ENCODE data around the gene CFAP45. TPM values are rescaled to one million over a fixed set of nuclear protein-coding genes. Genes with fewer than 3 reads are reported as not detected.

Gene CFAP45
- total RNA-seq, 2 experiments from 2014 or later, result 0.63 TPM; not detected in 1

DNA sequence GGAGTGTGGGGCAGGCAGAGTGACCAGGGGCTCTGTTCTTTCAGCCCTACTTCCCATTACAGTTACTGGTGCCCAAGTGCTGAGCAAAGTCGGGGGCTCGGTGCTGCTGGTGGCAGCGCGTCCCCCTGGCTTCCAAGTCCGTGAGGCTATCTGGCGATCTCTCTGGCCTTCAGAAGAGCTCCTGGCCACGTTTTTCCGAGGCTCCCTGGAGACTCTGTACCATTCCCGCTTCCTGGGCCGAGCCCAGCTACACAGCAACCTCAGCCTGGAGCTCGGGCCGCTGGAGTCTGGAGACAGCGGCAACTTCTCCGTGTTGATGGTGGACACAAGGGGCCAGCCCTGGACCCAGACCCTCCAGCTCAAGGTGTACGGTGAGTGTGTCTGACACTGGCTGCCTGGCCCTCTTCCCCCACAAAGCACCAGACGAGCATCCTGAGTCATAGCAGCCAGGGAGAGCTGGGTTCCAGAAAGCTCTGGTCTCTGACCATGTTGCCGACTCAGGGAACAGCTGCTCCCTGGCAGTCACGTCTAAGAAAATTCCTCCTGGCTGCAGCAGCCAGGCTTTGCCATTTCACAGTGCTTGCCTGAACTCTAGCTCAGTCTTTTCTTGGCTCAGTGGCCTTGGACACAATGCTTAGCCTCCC lies 70.0 kb downstream of the CFAP45 start:
- POLR2A ChIA-PET, result no interaction called here
- Histone ChIP-seq H3K27ac (ENCODE audit: low read depth, low read length, poor library complexity, severe bottlenecking) (no peak overlapping the region), H3K4me1 (ENCODE audit: insufficient read depth, low read length, poor library complexity, severe bottlenecking) (no peaks in the 10 kb centered on the region), H3K9me3 (ENCODE audit: low read length) (no peaks in the 10 kb centered on the region), H3K36me3 (ENCODE audit: insufficient read depth, low read length) (no peaks in the 10 kb centered on the region), H3K4me2 (ENCODE audit: low read length) (no peak overlapping the region), H4K20me1 (ENCODE audit: insufficient read depth, low read length) (no peaks in the 10 kb centered on the region), H2AFZ (ENCODE audit: low read length) (no peak overlapping the region), H3K4me3 (ENCODE audit: low read depth, low read length, poor library complexity, severe bottlenecking) (no peak overlapping the region), H3K9me2 (ENCODE audit: insufficient read depth, low read length) (no peaks in the 10 kb centered on the region), H3K79me2 (ENCODE audit: insufficient read depth, low read depth, low read length) (no peaks in the 10 kb centered on the region)
- intact Hi-C loops (cut with micrococcal nuclease; ENCODE audit: unreplicated experiment), result no loop called here
- CTCF ChIA-PET (ENCODE audit: unreplicated experiment), result no interaction called here
- BruUV-seq (replicated peaks), result no TSS peak
- no peak for DNase-seq (ENCODE audit: low spot score)
- TF ChIP-seq EZH2phosphoT487 (IDR thresholded peaks at IDR 0.05; ENCODE audit: borderline replicate concordance, low read depth, low read length), result no peak
- TF ChIP-seq, protein P1, sequence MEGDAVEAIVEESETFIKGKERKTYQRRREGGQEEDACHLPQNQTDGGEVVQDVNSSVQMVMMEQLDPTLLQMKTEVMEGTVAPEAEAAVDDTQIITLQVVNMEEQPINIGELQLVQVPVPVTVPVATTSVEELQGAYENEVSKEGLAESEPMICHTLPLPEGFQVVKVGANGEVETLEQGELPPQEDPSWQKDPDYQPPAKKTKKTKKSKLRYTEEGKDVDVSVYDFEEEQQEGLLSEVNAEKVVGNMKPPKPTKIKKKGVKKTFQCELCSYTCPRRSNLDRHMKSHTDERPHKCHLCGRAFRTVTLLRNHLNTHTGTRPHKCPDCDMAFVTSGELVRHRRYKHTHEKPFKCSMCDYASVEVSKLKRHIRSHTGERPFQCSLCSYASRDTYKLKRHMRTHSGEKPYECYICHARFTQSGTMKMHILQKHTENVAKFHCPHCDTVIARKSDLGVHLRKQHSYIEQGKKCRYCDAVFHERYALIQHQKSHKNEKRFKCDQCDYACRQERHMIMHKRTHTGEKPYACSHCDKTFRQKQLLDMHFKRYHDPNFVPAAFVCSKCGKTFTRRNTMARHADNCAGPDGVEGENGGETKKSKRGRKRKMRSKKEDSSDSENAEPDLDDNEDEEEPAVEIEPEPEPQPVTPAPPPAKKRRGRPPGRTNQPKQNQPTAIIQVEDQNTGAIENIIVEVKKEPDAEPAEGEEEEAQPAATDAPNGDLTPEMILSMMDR (conservative IDR thresholded peaks at IDR 0.05; ENCODE audit: low read length), result no peak

DNA sequence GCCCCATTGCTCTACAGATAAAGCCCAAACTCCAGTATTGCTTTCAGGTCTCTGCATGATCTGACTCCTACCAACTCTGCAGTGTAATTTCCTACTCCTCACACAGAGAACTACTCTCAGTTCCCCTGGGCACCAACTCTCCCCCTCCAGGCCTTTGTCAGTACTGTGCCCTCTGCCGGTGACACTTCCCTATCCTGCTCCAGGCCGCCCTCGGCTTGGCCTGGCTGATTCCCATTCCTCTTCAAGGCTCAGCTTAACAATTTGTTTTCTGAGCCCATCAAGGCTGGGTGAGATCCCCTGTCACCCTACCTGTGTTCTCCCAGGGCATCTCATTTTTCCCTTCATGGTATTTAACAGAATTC lies 70.7 kb downstream of the CFAP45 start:
- peak; percentile 29 for DNase-seq (ENCODE audit: low spot score)
- Histone ChIP-seq H3K27ac (ENCODE audit: low read depth, low read length, poor library complexity, severe bottlenecking) (no peak overlapping the region), H3K36me3 (ENCODE audit: insufficient read depth, low read length) (no peaks in the 10 kb centered on the region), H2AFZ (ENCODE audit: low read length) (no peak overlapping the region), H3K4me1 (ENCODE audit: insufficient read depth, low read length, poor library complexity, severe bottlenecking) (no peaks in the 10 kb centered on the region), H3K4me3 (ENCODE audit: low read depth, low read length, poor library complexity, severe bottlenecking) (no peak overlapping the region), H3K9me3 (ENCODE audit: low read length) (no peaks in the 10 kb centered on the region), H4K20me1 (ENCODE audit: insufficient read depth, low read length) (no peaks in the 10 kb centered on the region), H3K9me2 (ENCODE audit: insufficient read depth, low read length) (no peaks in the 10 kb centered on the region), H3K79me2 (ENCODE audit: insufficient read depth, low read depth, low read length) (no peaks in the 10 kb centered on the region), H3K4me2 (ENCODE audit: low read length) (no peak overlapping the region)
- POLR2A ChIA-PET, result no interaction called here
- BruUV-seq (replicated peaks), result no TSS peak
- no peak for TF ChIP-seq EZH2phosphoT487 (IDR thresholded peaks at IDR 0.05; ENCODE audit: borderline replicate concordance, low read depth, low read length)
- TF ChIP-seq, protein P1 (conservative IDR thresholded peaks at IDR 0.05; ENCODE audit: low read length), result peak; percentile 55; the same call in 1 of the 2 replicates
- CTCF ChIA-PET (ENCODE audit: unreplicated experiment), result no interaction called here
- intact Hi-C loops (cut with micrococcal nuclease; ENCODE audit: unreplicated experiment), result no loop called here

DNA sequence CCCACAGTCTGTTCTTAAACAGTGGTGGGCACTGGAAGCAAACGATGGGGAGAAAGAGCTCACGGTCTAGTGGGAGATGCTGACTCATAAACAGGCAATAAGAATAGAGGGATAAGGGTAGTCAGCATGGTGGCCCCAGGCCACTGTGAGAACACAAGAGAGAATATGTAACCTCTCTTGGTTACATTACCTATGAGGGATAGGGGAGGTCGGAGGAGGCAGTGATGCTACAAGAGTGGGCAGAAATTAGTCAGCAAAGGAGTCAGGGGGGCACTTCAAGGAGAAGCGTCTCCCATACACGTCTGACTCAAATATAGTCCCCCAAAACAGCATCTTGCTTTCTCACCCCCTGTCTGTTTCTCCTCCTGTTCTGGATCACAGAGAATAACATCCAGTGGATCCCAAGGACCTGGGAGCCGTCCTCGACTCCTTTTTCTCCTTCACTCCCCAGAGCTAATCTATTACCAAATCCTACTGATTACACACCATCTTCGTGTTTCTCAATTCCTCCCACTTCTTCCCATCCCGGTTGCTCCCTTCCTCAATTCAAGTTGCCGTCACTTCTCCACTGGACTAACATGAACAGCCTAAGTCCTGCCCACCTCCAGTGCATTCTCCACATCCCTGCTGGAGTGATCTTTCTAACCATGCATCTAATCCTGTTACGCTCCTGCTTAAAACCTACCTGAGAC lies 71.2 kb downstream of the CFAP45 start:
- ChIA-PET CTCF (ENCODE audit: unreplicated experiment) (no interaction called here), POLR2A (interaction anchor here (0.6 kb wide), 1 partner anchor 311 kb away, joined by 5 read pairs; no protein-coding TSS in a partner anchor)
- no peaks in the 10 kb centered on the region for H3K36me3 ChIP-seq (ENCODE audit: insufficient read depth, low read length)
- H3K4me2 ChIP-seq (ENCODE audit: low read length), result no peak overlapping the region
- no peak for DNase-seq (ENCODE audit: low spot score)
- TF ChIP-seq, protein P1 (conservative IDR thresholded peaks at IDR 0.05; ENCODE audit: low read length), result no peak
- no peak for TF ChIP-seq EZH2phosphoT487 (IDR thresholded peaks at IDR 0.05; ENCODE audit: borderline replicate concordance, low read depth, low read length)
- no peak overlapping the region for H3K4me3 ChIP-seq (ENCODE audit: low read depth, low read length, poor library complexity, severe bottlenecking)
- H4K20me1 ChIP-seq (ENCODE audit: insufficient read depth, low read length), result no peaks in the 10 kb centered on the region
- H3K9me2 ChIP-seq (ENCODE audit: insufficient read depth, low read length), result no peaks in the 10 kb centered on the region
- intact Hi-C loops (cut with micrococcal nuclease; ENCODE audit: unreplicated experiment), result no loop called here
- no TSS peak for BruUV-seq (replicated peaks)
- no peaks in the 10 kb centered on the region for H3K79me2 ChIP-seq (ENCODE audit: insufficient read depth, low read depth, low read length)
- no peak overlapping the region for H2AFZ ChIP-seq (ENCODE audit: low read length)
- no peaks in the 10 kb centered on the region for H3K4me1 ChIP-seq (ENCODE audit: insufficient read depth, low read length, poor library complexity, severe bottlenecking)
- no peaks in the 10 kb centered on the region for H3K9me3 ChIP-seq (ENCODE audit: low read length)
- H3K27ac ChIP-seq (ENCODE audit: low read depth, low read length, poor library complexity, severe bottlenecking), result no peak overlapping the region

Data from OCI-LY7 (cell line).